ENCODE results near the gene SLC7A8.
"Not testable (repeated sequence)": the region's sequence is repeated elsewhere in the genome, so short reads cannot be mapped to it uniquely, and the experiment has no call there.

The SLC7A8 gene

DNA sequence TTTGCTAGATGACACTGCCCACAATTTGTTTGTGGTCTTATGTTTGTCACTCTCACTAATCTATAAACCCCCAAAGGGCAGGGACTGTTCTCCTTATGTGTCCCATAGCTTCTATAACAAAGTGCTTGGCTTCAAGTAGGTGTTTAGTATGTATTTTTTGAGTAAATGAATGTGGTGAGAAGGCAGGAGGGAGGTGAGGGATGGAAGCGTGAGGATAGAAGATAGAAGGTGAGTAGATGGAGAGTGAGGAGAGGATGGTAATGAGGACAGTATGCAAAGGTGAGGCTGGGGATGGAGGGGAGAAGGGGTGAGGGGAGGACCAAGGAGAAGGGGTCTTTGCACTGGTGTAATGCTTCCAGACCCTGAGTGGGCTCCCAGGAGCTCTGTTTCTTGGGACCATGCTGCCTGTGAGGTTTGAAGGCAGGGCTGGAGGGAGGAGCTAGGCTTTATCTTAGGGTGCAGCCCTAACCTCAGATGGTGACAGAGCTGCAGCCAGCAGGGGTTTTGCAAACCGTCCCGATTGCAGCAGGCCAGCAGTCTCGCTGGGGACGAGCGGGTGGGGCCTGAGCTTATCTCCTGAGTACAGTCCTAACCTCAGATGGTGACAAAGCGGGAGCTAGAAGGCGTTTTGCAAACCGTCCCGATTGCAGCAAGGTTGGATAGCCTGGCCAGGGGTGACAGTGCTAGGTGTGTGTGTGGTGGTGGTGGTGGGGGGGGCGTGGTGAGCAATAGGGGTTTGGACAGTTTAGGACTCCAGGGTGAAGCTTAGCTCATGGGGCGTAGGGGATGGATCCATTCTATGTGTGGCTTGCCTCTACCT, 70.9 kb downstream of the SLC7A8 start:
- no peak for DNase-seq

- DNase-seq, result no peak
These were observed 72.7 kb downstream of the SLC7A8 start for GRCh38 chr14:23110579-23111365.

DNA sequence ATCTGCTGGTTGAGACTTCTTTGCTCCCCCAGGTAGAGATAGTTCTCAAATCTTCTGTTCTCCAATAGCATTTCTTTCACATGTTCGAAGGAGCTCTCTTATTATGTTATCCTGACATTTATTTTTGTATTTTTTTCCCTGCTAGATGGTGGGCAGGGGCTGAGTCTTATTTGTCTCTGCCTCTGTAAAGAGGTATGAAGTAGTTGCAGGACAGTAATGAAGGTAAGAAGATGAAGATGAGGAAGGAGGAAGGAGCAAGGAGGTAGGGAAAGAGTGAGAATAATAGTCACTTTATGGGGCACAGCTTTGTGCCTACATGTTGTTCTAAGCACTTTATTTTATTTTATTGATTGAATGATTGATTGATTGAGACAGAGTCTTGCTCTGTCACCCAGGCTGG, 73.7 kb downstream of the SLC7A8 start:
- no peak for DNase-seq

DNA sequence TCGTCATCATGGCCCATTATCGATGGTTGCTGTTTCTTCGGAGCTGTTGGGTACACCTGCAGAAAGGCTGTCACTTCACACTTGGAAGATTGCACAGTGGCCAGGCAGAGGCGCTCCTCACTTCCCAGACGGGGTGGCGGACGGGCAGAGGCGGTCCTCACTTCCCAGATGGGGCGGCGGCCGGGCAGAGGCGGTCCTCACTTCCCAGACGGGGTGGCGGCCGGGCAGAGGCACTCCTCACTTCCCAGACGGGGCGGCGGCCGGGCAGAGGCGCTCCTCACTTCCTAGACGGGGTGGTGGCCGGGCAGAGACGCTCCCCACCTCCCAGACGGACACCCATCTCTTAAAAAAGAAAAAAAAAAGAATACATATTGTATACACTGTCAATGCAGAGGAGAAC, 75.3 kb downstream of the SLC7A8 start:
- DNase-seq, result not testable (repeated sequence)

DNA sequence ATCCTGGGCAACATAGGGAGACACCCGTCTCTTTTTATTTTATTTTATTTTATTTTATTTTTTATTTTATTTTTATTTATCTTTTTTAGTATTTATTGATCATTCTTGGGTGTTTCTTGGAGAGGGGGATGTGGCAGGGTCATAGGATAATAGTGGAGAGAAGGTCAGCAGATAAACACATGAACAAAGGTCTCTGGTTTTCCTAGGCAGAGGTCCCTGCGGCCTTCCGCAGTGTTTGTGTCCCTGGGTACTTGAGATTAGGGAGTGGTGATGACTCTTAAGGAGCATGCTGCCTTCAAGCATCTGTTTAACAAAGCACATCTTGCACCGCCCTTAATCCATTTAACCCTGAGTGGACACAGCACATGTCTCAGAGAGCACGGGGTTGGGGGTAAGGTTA, 75.8 kb downstream of the SLC7A8 start:
- DNase-seq, result not testable (repeated sequence)

- no peak for DNase-seq
These were observed 76.8 kb downstream of the SLC7A8 start for GRCh38 chr14:23106747-23107045.

DNA sequence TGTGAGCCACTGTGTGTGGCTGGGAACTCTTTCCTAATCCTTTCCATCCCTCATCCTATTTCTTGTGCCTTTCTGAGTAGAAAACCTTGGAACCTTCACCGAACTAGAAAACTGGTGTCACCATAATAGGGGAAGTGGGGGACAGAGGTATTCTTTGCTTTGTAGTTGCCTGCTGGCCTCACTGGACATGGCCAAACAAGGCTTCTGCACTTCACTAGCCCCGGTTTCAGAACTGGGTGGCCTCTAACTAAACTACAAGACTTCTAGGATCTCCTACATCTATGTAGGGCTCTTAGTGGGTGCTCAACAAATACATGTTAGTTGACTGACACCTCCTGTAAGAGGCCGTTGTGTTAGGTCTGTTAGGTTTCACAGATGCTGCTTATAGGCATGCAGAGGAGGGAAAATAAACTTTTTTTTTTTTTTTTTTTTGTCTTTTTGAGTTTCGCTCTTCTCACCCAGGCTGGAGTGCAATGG, 78.1 kb downstream of the SLC7A8 start:
- no peak for DNase-seq

GRCh38 chr14:23104591-23105347, 78.7 kb downstream of the SLC7A8 start, which contains the start of gene CIROP:
TSS of gene CIROP (minus strand) at chr14:23104989. CDS start at chr14:23104920, 69 bp downstream.
- no peak for DNase-seq

- DNase-seq, result no peak
These were observed 79.3 kb downstream of the SLC7A8 start for GRCh38 chr14:23104070-23104590.

DNA sequence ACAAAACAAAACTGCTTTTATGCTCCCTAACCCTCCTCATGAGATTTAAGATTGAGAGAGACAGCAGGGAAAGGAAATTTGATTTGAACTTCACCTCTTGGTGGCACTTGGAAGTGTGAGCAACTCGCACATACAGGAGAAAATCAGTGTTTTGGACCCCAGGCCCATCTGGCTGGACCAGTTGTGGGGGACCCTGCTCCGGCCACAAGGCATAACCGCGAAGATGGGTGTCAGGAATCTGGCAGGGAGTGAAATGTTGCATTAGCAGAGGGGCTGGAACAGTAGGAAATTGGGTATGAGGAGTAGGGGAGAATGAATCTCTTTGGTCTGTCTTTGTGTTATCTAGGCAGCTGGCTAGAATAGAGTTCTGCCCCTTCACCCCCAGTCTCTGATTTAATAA, 79.9 kb downstream of the SLC7A8 start:
- no peak for DNase-seq

- no peak for DNase-seq
These were observed 80.7 kb downstream of the SLC7A8 start for GRCh38 chr14:23102801-23103200.

DNA sequence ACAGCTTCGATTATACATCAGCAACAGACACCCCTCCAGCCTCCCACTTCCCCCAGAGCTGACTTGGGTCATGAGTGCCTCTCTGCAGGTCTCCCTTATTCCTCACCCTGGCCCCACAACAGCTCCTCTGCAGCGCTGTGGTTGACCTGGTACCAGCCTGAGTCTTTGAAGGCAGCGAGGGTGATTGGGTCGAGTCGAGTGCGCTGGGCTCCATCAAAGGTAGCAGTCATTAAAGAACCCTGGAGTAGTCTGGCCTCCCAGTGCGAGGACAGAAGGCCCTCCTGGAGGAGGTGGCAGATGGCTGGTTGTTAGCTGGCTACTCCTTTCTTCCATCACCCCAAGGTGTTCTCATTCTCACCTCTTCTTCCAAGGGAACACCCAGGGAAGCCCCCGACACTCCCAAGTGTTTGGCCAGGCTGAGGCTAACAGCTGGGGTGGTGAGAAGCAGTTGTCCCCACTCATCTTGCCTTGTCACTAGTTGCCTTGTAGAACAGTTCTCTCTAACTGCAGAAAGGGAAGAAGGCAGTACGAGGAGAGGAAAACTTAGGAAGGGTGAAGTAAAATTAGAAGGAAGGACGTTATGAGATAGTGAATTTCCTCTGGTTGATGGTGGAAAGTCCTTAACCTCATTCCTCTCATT, 81.4 kb downstream of the SLC7A8 start:
- DNase-seq, result no peak

DNA sequence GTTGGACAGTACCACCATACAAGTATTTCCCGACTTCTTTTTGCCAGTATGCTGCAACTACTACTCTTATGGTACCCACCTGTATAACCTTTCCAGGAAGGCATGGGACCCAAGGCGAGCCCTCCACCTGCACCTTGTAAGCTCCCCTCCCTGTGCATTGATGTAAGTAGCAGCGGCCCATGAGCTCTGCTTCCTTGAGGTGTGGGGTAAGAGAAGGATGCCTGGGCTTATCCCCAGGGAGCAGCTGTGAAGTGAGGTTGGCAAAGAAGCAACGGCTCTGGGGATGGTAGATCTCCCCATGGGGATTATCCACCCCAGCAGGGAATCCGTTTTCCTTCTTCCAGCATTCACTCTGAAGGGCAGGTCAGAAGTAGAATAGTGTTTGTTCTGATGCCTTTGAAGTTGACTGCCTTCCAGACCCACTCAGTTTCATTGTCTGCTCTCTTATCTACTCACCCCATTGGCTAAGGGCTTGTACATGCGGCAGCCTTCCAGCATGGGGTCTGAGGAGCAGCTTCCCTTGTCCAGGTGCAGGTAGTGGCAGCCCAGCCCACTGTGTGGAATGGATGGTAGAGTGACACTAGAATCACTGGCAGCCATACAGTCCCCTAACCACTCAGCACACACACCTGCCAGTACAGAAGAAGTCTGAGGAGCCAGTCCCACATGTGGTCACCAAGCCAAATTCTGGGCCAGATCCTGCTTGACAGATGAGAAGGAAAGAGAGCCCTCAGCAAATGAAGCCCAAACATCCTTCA, 82.1 kb downstream of the SLC7A8 start:
- DNase-seq, result no peak

DNA sequence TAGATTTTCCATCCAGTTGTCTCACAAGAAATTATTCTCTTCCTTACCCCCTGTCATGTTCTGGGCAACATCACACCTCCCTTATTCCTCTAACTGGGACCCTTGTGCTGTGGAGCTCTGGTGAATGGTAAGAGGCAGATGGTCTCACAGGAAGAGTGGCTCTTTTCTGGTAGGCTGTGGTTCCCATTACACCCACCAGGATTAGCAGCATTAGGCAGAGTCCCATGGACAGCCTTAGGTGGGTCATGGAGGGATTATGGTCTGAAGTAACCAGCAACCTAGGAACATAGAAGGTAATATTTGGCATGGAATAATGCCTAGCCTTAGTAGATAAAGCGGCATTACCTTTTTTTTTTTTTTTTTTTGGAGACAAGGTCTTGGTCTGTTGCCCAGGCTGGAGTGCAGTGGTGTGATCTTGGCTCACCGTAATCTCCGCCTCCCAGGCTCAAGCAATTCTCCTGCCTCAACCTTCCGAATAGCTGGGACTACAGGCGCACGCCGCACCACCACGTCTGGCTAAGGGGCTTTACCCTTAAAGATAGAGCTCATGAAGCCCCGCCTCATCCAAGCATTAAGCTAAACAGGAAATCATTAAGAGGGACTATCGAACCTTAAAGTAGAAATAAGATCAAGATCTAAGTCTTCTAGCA, 84.1 kb downstream of the SLC7A8 start:
- DNase-seq, result no peak

DNA sequence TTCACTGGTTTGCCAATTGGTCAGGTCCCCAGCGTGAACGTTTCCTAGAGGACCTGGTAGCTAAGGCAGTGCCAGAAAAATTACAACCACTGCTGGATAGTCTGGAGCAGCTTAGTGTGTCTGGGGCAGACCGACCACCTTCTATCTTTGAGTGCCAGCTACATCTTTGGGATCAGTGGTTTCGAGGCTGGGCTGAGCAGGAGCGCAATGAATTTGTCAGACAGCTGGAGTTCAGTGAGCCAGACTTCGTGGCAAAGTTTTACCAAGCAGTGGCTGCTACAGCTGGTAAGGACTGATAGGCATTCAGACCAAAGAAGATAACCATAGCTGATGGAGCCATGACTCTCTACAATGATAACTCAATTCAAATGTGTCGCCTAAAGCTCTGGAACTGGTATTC, 85.7 kb downstream of the SLC7A8 start:
- DNase-seq, result no peak

GRCh38 chr14:23095196-23096108, 88.0 kb downstream of the SLC7A8 start, which contains the start of gene C14orf119:
TSS of gene C14orf119 (plus strand) at chr14:23095505. CDS start at chr14:23097659, 2,154 bp downstream.
- DNase-seq, result peak; percentile 99

DNA sequence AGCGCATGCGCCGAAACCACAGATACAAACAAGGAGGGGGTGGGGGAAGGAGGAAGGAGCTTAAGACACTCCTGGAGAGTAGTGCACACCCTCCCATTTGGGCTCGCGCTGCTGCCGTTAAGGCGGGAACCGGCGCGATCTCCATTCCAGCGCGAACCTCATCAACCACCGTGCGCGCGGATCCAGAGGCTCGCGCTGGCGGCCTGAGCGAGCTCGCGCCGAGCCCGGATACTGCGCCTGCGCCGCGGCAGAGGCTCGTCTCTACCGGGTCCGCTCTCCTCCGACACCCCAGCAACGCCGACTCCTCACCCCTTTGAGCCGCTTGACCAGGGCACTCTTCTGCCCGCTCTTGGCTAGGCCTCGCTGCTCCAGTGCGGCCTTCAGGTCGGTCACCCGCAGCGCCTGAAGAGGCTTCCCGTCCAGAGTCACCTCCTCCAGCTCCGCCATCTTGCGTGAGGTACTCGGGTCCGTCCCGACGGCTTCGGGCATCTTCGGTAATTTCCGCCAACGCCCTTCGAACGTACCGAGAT, 88.7 kb downstream of the SLC7A8 start, which contains the start of gene ACIN1:
Gene ACIN1 (minus strand): TSS at position 471 of the 530 bp plus-strand sequence. CDS start 24 bp downstream, at position 447.
- peak; percentile 75 for DNase-seq

- no peak for DNase-seq
These were observed 89.3 kb downstream of the SLC7A8 start for GRCh38 chr14:23093991-23094665.

DNA sequence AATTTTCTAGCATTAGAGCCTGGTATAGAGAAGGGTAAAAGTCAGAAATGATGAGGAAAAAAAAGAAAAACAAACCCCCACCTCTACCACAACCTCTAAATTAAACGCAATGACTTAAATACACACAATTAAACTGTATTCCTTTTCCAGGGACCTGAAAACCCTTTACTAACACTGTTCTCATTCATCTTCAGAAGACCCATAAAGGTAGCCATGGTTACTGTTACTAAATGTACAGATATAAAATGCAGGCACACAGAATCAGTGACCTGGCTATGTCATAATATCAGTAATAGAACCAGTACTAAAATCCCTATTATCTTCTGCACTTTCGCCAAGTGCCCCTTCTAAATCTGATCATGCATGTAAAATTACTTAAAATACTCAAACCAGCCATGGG, 89.9 kb downstream of the SLC7A8 start:
- no peak for DNase-seq
